ENCODE data around the gene DCTN1.

DNA sequence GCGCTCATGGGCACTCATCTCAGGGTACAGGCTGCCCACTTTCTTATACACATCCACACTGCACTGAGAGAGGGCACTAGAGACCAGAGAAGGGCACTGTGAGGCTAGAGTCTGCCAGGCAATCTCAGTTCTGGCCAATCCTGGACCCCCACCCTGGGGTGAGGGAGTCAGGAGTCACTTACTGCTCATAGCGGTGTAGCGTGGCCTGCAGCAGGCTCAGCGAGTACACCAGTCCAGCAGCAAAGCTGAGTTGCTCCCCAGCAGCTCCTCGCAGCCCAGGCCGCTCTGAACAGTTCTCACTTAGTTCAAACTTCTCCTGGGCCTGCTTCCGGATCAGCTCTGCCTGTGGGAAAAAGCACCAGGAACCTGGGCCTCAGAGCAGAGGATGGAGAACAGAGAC is 12.3 kb downstream of the DCTN1 start:
- TF ChIP-seq CTCF (IDR thresholded peaks at IDR 0.05) (no peak), POLR2A (IDR thresholded peaks at IDR 0.05) (no peak), POLR2AphosphoS5 (IDR thresholded peaks at IDR 0.05) (no peak), EP300 (IDR thresholded peaks at IDR 0.05) (no peak)

All from suprapubic skin (tissue), 4 donors.